ENCODE measurements around the gene ARHGEF11. TPM values are rescaled to one million over a fixed set of nuclear protein-coding genes. Genes with fewer than 3 reads are reported as not detected.

ARHGEF11 gene, protein sequence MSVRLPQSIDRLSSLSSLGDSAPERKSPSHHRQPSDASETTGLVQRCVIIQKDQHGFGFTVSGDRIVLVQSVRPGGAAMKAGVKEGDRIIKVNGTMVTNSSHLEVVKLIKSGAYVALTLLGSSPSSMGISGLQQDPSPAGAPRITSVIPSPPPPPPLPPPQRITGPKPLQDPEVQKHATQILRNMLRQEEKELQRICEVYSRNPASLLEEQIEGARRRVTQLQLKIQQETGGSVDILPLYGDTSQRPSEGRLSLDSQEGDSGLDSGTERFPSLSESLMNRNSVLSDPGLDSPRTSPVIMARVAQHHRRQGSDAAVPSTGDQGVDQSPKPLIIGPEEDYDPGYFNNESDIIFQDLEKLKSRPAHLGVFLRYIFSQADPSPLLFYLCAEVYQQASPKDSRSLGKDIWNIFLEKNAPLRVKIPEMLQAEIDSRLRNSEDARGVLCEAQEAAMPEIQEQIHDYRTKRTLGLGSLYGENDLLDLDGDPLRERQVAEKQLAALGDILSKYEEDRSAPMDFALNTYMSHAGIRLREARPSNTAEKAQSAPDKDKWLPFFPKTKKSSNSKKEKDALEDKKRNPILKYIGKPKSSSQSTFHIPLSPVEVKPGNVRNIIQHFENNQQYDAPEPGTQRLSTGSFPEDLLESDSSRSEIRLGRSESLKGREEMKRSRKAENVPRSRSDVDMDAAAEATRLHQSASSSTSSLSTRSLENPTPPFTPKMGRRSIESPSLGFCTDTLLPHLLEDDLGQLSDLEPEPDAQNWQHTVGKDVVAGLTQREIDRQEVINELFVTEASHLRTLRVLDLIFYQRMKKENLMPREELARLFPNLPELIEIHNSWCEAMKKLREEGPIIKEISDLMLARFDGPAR (N-terminal part only)
- 10 to 100 TPM; 29.3 to 76.3 (median 35.7) TPM for total RNA-seq

DNA sequence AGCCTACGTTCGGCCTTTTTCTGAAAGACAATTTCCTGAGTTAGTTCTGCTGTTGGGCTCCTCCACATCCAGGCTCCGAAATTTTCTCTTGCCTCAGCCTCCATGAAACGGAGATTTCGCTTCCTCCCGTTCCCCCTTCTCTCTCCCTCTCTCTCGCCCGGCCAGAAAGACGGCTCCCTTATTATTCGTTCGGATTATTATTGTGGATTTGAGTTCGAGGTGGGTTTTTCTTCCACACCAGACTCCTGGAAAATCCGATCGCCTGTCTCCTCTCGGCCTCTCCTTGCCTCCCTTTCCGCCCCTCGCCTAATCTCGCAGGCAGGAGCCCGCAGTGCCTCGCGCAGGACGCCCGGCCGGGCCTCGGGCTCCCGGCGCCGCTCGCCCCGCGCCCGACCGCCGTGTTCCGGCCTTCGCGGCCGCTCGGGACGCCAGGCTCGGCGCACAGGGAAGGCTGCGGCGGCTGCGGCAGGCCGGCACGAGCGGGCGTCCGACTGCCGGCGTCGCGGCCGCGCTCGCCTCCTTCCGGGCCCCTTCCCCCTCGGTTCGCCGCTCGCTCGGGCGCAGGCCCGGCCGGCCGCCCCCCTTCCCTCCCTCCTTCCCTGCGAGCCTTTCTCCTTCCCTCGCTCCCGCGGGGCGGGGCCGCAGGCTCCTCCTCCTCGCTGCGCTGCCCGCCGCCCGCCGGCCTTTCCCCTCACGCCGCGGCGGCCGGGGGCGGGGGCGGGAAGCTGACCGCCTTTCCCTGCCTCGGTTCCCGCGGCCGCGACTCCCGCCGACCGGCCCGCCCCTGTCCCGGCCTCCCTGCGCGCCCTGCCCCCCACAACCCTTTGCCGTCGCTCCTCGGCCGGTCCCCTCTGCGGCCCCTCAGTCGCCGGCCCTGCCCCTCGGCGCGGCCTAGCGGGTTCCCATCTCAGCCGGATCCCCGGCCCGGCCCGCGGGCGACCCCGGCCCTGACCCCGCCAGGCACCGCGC lies at the start of gene ARHGEF11:
Gene ARHGEF11 (minus strand): TSS at position 493 of the 969 bp plus-strand sequence. CDS start 1,412 bp downstream, outside the sequence.
- TF ChIP-seq CTCF (IDR thresholded peaks at IDR 0.05; ENCODE audit: low read depth), result no peak

DNA sequence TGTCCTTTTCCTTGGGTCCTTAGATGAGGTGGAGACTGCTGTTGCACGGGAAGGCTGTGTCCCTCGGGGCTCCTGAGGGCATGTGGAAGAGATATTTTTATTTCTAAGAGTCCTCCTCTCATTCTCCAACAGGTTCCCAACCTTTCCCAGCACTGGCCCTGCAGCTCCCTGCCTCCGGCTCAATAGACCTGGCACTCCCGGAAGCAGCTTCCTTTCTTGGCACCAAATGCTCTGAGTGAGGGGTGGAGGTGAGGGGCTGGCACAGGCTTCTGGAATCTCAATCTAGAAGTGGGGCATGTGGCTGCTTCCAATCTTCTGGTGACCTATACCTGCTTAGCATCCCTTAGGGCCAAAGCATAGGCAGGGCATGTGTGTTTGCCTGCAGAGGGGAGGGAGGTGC lies 49.5 kb upstream of the ARHGEF11 start:
- TF ChIP-seq CTCF (IDR thresholded peaks at IDR 0.05; ENCODE audit: low read depth), result no peak

GRCh38 chr1:157092831-157093230 lies 47.3 kb upstream of the ARHGEF11 start:
- TF ChIP-seq CTCF (IDR thresholded peaks at IDR 0.05; ENCODE audit: low read depth), result no peak

GRCh38 chr1:157091668-157092273 lies 46.2 kb upstream of the ARHGEF11 start:
- no peak for TF ChIP-seq CTCF (IDR thresholded peaks at IDR 0.05; ENCODE audit: low read depth)

- no peak for TF ChIP-seq CTCF (IDR thresholded peaks at IDR 0.05; ENCODE audit: low read depth)
These were observed 45.6 kb upstream of the ARHGEF11 start for GRCh38 chr1:157091186-157091585.

DNA sequence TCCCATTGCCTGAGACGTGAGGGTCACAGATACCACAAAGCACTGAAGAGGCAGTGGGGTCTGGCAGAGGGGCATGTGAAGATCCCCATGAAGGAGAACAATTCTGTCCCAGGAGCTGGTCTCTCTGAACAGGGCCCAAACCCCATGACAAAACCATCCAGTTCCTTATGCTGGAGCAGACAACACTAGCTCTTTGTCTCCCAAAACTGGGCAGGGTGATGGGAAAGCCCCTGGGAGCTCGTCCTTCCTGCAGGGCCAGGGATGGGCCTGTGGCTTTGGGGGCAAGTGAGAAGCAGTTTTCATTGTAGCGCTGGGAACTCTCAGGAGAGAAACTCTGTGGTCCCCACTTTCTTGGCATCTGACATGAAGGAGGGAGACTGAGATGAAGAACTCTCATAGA lies 45.2 kb upstream of the ARHGEF11 start:
- TF ChIP-seq CTCF (IDR thresholded peaks at IDR 0.05; ENCODE audit: low read depth), result no peak
